Measurements from ENCODE around the gene C6orf62.
"Not testable (repeated sequence)": the region's sequence is repeated elsewhere in the genome, so short reads cannot be mapped to it uniquely, and the experiment has no call there.

Gene C6orf62

GRCh38 chr6:24742216-24742738 is 23.3 kb upstream of the C6orf62 start:
- DNase-seq: no peak

GRCh38 chr6:24740861-24741260 is 21.9 kb upstream of the C6orf62 start:
- no peak for DNase-seq

DNA sequence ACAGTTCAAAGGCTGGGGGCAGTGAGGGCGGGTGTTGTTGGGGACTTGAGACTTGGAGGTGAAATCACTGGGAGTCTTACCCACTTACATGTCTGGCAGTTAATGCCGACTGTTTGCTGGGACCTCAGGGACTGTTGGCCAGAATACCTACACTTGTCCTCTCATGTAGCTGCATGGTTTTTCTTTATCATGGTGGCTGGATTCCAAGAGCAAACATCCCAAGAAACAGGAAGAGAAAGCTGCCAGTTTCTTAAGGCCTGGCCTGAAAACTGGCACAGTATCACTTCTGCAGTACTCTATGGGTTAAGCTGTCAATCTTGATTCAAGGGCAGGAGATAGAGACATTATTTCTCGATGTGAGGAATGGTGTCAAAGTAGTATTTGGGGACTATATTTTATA is 19.8 kb upstream of the C6orf62 start:
- DNase-seq: no peak

DNA sequence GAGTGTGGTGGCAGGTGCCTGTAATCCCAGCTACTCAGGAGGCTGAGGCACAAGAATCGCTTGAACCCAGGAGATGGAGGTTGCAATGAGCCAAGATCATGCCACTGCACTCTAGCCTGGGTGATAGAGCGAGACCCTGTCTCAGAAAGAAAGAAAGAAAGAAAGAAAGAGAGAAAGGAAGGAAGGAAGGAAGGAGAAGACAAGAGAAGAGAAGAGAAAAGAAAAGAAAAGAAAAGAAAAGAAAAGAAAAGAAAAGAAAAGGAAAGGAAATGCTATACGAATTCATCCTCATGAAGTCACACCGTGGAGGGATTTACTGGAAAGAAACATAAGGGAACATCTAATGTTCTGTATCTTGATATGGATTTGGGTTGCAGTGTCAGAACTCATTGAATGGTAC is 15.8 kb upstream of the C6orf62 start:
- DNase-seq: not testable (repeated sequence)

DNA sequence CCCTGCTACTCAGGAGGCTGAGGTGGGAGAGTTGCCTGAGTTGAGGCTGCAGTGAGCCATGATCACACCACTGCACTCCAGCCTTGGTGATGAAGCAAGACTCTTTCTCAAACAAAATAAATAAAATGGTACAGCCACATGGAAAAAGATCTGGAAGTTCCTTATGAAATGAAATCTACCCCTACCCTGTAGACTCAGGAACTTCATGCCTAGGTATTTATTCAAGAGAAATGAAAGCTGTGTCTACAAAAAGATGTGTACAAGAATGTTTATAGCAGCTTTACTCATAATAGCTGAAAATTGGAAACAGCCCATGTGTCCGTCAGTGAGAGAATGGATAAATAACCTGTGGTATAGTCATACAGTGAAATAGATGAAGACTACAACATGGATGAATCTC is 15.2 kb upstream of the C6orf62 start:
- no peak for DNase-seq

DNA sequence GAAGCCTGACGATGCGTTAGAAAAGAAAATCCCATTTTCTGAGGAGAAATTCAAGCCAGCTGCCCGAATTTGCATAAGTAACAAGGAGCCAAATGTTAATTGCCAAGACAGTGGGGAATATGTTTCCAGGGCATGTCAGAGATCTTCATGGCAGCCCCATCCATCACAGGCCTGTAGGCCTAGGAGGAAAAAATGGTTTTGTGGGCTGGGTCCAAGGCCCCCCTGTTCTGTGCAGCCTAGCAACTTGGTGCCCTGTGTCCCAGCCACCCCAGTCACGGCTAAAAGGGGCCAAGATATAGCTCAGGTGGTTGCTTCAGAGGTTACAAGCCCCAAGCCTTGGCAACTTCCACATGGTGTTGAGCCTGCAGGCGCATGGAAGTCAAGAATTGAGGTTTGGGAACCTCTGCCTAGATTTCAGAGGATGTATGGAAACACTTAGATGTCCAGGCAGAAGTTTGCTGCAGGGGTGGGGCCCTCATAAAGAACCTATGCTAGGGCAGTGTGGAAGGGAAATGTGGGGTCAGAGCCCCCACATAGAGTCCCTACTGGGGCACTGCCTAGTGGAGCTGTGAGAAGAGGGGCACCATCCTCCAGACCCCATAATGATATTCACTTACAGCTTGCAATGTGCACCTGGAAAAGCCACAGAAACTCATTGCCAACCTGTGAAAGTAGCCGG is 12.6 kb upstream of the C6orf62 start:
- DNase-seq: not testable (repeated sequence)

DNA sequence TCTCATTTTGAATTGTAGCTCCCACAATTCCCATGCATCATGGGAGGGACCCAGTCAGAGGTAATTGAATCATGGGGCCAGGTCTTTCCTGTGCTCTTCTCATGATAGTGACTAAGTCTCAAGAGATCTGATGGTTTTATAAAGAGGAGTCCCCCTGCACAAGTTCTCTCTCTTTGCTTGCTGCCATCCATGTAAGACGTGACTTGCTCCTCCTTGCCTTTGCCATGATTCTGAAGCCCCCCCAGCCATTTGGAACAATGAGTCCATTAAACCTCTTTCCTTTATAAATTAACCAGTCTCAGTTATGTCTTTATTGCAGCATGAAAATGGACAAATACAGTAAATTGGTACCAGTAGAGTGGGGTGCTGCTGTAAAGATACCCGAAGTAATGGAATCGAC is 11.7 kb upstream of the C6orf62 start:
- DNase-seq: not testable (repeated sequence)

DNA sequence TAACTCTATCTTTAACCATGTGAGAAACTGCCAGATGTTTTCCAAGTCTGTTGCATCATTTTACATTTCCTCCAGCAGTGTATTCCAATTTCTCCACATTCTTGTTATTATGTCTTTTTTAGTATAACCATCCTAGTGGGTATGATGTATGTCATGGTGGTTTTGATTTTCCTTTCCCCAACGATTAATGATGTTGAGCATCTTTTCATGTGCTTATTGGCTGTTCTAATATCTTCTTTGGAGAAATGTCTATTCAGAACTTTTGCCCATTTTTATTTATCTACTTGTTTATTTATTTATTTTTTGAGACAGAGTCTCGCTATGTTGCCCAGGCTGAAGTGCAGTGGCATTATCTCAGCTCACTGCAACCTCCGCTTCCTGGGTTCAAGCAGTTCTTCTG is 4.3 kb upstream of the C6orf62 start:
- DNase-seq: no peak

DNA sequence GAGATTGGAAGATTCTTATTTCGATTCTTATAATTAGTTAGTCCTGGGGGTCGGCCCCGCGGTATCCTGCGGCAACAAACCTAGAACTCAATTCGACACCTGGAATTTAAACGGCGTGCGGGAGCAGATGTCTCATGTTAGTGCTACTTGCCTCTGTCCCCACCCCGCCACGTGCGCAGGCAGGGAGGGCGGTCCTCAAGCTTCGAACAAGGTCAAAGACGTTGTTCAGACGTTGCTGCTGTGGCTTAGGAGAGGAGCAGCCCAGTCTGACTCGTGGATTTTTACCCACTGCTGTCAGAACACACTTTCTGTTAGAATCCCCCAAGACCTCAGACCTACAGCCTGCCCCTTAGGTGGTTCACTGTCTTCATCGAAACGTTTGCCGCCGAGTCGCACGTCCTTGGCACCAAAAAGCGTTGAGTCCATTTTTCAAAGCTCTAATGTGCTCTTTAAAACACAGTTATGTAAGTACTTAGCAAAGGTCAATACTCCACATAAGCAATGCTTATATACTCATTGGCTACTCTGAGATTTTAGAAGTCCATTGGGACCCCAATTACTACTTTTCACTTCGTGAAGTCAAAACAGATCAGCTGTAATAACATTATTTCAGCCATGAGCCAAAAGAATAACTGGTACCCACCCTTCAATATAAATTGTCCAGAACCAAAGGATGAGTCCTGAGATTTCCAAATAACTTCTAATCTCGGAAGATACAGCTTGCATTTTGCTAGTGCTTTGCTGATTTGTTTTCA is 2.7 kb upstream of the C6orf62 start:
- no peak for DNase-seq

GRCh38 chr6:24720604-24721460 is 1.9 kb upstream of the C6orf62 start:
- DNase-seq: peak; percentile 99

DNA sequence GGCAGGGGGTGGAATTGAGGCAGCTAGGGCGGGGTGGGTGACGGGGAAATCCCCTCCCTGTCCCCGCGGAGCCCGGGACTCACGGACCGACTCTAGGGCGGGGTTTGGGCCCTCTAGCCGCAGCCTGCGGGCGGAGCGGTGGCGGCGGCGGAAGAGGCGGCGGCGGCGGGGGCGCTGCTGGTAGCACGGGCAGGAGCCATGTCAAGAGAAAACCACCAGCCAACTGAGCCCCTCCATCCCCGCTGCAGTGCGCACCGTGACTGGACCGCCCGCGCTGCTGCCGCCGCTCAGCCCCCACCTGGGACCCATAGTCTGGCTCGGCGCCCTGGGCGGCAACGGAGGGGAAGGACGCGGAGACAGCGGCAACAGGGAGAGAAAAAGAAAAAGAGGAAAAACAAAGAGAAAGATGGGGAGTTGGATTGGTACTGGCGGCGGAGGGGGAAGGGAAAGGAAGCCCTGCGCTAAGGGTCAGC is 1.2 kb upstream of the C6orf62 start:
- DNase-seq: peak; percentile 77

DNA sequence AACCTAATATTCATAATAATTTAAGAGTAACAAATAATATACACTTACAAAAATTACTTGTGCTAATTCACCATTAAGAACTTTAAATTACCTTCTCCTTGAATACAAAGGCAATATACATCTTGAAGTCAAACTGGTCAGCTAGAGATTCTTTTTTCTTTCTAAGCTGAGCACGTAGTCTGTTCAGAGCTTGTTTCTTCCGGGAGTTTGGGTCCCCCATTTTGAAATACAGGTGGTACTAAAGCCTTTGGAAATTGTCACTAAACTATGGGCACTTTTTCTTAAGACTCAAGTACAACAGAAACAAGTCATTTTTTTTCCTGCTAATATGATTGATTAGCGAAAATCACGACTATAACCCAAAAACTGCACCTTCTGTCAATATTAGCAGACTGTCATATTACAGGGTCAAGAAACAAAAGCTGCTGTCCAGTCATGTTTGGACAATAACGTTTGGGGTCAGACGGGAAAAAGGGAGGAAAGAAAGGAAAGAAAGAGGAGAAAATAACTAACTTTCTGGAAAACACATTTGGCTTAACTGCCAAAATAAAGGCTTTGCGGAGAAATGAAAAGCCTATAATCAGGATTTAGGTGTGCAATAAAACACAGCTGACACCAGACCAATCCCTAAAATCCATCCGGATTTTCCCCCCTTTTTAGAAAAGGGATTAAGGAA is 367 bp downstream of the C6orf62 start:
- DNase-seq: no peak

GRCh38 chr6:24716602-24717148 is 2.3 kb downstream of the C6orf62 start:
- not testable (repeated sequence) for DNase-seq

DNA sequence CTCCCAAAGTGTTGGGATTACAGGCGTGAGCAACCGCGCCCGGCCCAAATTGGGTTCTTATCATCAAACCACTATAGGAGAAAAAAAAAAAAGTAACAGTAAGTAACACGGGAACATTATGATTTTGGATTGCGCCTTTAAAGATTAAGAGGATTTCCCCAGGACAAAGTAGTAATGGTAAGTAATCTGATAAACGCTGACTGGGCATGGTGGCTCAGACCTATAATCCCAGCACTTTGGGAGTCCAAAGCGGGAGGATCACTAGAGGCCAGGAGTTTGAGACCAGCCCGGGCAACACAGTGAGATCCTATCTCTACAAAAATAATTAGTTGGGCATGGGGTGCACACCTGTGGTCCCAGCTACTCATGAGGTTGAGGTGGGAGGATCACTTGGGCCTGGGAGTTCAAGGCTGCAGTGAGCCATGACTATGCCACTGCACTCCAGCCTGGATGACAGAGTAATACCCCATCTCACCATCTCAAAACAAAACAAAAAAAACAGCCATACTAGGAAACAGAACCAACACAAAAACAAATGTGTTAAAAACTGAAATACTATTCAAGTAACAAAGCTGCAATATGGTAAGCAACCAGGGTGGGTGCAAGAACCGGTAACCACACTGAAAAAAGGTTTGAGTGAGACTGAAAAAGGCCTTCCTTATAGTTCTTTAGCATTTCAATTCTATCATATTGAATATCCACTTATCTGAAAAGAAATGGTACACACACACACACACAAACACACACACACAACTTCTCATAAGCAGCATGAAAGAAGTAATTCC is 8.2 kb downstream of the C6orf62 start:
- DNase-seq: no peak

DNA sequence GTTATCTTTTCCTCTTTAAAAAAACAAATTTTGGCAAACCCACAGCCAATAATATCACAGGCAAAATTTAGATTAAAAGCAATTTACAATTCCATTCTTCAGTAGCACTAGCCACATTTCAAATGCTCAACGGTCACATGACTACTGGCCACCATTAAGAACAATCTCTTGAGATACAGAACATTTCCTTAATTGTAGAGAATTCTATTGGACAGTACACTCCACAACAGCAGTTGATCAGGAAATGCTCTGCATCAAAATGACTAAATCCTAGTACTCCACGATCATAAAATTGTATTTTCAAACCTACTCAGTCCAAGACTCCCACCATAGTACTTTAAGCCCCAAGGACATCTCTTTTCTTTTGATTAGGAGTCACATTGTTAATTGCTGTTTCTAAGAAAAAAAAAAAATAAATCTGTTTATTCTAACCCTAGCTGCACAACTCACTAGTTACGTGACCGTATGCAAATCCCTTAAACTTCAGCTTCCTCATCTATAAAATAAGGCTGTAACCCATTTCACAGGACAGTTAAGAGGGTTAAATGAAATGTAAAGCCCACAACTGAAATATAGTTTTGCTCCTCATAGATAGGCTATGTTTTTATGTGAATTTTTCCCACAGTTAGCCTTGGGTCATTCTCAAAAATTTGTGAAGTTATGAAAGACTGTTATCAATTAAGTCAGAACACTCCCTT is 9.8 kb downstream of the C6orf62 start:
- no peak for DNase-seq

DNA sequence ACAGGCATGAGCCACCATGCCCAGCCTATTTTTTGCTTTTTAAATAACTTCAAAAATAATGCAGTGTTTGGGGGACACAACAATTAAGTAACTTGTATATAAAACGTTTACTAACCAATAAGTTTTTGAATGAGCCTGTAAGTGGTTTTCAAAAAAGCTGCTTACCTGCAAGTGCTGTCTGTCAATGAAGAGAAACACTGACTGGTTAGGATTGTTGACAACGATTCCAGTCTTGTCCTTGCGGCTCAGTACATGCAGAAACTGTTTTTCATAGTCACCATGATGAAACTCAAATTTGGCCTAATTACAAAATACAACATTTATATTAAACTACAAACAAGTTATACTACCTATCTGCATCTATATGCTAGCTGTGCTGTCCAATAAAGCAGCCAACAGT is 10.3 kb downstream of the C6orf62 start:
- no peak for DNase-seq

GRCh38 chr6:24704468-24704867 is 14.5 kb downstream of the C6orf62 start:
- DNase-seq: no peak

GRCh38 chr6:24702720-24703282 is 16.2 kb downstream of the C6orf62 start:
- DNase-seq: no peak

DNA sequence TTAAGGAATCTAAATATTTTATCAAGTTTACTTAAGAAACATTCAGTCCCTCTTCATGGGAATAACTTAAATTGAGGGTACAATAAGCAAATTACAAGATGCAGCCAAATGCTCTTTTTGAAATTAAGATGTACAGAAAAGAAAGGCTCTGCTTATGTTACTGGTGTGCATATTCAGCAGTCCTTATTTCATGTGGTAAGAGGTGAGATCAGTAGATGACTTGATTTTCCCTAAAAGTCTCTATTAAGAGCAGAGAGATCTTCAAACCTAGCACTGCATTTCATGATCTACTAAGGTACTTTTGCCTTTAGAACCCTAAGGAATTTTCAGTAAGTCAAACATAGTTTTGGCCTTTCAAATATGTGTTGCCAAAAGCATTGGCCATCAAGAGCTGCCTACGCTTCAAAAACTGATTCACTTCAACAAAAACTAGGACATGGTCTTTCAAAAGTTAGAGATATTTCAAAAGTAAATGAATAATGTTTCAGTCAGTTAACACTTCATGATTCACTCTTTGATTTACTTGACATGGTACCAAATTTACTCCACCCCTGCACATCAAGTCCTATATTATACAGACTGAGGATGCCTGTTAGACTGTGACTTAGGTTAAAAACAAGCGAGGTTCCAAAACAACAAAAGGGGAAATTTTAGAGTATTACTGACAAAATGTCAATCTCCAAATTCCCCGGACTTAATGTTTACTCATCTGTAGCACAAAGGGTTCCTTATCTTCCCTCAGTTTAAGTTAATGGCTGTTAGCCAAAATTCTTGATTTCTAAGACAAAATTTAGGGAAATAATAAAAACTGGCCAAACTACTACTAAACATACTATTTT is 19.2 kb downstream of the C6orf62 start:
- no peak for DNase-seq

DNA sequence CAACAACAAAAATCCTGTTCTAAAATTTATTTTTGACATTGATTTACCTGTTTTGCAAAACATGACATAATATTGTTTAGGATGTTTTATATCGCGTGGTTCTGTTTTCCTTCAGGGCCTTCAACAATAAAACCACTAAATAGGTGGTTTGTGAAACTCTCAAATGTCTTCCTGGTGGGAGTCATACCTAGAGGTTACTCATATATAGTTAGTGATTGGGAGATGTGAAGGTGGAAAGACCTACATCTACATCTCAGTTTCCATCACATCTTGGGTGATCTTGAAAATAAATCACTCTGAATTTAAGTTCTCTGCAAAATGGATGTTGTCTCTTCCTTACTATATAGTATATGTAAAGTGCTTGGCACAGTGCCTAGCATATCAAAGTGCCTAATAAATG is 22.9 kb downstream of the C6orf62 start:
- DNase-seq: no peak

Data from stimulated activated CD4-positive, alpha-beta T cell treated with anti-CD3 and anti-CD28 coated beads, Interleukin-12 subunit alpha, Interleukin-12 subunit beta, amount 100 ng/mL, for 4 hours (primary cell).